SHP77 treated with DMSO at 0.1 percent for 48 hours (cell line): ENCODE results near the gene AAGAB.
"Not testable (repeated sequence)": the region's sequence is repeated elsewhere in the genome, so short reads cannot be mapped to it uniquely, and the experiment has no call there.

ENCODE experiments used
- DNase-seq: peaks from one replicate; lab custom pipeline; 2025; lab: John Stamatoyannopoulos, UW

The AAGAB gene

GRCh38 chr15:67171471-67171870, 83.0 kb downstream of the AAGAB start:
- no peak for DNase-seq

DNA sequence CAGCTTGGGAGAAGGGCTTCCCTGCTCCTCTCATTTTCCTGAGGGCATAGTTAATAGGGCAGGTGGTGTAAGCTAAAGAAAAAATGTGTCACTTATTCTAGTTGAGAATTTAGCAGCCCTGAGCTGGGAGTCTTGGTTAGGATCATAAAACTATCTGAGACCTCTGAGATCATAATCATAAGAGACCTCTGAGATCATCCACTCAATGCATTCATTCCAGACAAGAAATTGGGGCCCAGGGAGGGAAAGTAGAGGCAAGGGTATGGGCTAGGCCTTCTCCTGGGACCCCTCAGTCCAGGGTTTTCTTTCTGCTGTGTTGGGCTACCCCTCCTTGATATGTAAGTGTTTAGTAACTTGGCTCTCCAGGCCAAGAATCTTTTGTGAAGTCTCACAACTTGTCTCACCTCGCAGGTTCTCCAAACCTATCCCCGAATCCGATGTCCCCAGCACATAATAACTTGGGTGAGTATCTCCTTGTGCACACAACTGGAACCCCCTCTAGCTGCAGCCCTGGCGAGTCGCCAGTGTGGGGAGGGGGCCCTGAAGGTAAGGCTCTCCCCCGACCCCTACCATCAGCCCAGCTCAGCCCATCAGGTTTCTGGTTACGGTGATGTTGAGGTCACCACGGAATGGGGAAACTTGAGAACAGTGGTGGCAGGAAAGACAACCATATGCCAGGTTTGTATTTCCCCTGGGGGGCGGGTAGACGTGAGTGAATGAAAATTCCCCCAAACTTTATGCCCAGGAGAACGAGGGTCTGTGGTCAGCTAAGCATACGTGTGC, 84.1 kb downstream of the AAGAB start:
- no peak for DNase-seq

DNA sequence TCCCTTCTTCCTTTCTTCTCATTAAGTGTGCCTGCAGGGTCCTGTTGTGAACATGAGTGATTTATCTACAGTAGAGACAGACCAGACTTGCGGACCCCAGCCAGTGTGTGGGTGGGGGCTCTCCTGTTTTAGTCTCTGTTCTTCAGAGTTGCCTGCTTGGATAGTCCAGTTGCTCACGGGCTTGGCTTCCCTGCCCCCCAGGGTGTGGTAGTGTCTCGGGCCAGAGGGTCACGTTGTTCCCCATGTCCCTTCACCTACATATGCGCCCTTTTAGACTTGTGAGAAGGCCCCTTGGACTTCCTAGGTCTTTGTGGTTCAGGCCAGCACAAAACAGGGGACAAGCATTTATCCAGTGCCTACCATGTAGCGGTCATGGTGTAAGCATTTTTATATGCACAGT, 85.8 kb downstream of the AAGAB start:
- no peak for DNase-seq

GRCh38 chr15:67167091-67167490, 87.4 kb downstream of the AAGAB start:
- DNase-seq, result no peak

DNA sequence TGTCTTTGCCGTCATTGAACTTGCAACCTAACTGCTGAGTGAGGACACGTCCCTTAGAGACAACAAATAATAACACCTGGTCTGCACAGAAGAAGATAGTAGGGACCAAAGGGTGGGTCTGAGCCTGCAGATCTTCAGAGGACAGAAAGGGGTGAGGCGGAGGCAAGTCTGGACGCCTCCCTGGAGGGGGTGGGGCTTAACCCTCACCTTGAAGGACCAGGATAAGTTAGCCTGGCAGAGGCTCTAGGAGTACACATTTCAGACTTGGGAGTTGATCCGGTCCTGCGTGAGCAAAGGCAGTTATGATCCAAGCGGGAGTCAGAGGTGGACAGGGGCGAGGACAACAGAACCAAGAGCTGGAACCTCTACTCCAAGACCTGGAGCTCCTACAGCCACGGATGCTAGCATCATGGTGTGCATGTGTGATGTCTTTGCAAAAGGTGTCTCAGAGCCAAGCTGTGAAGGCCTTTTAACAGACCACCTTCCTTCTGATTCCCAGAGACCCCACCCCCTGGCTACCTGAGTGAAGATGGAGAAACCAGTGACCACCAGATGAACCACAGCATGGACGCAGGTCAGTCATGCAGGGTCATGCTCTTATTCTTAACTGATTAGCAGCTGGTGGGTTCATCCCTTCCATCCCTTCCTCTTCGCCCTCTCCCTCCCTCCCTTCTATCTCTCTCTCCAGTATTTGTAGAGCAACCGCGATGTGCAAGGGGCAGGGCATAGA, 88.0 kb downstream of the AAGAB start:
- DNase-seq, result no peak

DNA sequence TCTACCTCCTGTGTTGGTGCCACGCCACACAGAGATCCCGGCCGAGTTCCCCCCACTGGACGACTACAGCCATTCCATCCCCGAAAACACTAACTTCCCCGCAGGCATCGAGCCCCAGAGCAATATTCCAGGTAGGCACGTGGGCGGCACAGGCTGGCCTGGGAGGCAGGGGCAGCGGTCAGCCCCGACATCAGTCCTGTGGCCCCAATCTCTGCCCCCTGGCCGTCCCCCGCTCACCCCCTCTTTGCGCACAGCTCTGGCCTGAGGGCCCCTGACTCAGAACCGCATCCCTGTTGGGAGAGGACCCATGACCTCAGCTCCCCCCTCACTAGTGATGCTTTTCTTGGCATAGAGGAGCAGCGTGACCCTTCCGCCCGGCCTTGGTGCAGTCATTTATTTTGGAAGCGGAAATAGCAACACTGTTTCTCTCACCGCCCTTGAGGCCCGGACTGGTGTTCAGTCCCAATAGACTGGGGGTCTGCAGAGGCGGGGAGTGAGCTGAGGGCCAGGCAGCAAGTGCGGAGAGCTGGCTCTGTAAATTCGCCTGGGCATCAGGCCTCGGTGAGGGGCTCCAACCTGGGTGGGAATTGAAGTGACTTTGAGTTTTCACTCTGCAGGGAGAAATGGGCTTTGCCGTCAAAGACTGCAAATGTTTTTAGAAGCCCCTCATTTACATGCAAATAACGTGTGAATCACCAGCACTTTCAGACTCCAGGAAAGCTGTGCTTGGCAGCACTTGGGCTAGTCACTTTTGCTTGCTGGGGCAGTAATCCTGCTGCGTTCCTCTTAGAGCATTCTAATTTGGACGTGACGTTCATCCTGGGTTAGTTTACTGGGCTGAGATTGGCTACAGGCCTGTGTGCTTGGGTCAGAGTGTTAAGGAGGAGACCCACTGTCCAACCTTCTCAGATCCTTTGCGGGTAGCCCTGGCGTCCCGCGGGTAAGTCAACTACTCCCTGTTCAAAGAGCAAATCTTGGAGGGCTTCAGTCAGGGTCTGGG, 88.9 kb downstream of the AAGAB start:
- no peak for DNase-seq

- DNase-seq, result no peak
Measured at GRCh38 chr15:67164811-67165253, 89.6 kb downstream of the AAGAB start.

DNA sequence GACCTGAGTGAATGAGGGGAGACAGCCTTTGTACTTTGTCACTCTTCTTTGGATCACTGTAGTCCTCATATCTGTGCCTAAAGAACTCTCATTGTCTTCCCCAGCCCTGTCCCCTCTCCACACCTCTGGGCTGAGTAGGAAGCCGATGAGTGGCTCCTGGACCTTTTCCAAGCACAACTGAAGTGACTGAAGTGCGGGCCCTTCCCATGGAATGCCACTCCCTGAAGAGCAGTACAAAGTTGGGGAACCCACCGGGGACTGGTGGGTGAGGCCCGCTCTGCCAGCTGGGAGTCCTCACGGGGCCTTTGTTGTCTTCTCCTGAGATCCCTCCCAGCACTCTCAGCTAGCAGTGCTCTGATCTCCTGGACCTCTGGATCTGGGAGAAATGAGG, 90.1 kb downstream of the AAGAB start:
- no peak for DNase-seq

- no peak for DNase-seq
Measured at GRCh38 chr15:67163180-67163579, 91.3 kb downstream of the AAGAB start.

DNA sequence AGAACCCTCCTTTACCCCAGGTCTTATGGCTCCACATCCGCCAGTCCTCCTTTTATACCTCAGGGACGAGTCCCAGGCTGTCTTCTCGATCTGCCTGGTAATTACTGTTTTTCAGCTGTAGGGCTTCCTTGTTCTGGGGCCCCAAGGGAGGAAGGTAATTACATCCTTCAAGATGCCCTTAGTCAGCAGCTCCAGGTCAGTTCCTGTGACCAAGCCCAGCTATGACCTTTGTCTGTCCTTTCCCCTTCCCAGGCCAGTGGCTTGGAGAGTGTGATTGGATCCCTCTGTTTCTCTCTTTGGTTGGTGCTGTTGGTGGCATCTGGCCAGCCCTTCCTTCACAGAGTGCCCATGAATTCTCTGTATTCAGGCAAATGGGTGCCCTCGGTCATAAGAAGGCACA, 92.6 kb downstream of the AAGAB start:
- no peak for DNase-seq

DNA sequence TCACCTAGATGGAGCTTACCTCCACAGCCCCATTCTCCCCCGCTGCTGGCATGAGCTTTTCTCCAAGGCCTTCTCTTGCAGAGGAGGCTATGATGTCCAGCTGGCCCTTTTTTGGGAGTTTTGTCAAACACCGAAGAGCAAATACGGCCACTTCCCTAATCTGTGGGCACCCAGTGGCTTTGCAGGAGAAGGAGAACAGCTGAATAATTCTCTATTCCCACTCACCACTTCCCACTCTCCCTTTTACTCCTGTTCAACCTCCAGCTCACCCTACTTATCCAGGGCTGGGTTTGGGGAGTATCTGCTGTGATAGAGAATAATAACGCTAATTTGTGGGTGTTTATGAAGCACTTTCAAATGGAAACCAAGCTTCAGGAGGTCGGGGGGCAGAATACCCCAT, 93.0 kb downstream of the AAGAB start:
- no peak for DNase-seq

- DNase-seq, result no peak
Measured at GRCh38 chr15:67158367-67158766, 96.1 kb downstream of the AAGAB start.

GRCh38 chr15:67157521-67158252, 96.8 kb downstream of the AAGAB start:
- DNase-seq, result no peak

GRCh38 chr15:67156834-67157233, 97.6 kb downstream of the AAGAB start:
- DNase-seq, result no peak

- DNase-seq, result no peak
Measured at GRCh38 chr15:67156426-67156825, 98.0 kb downstream of the AAGAB start.

DNA sequence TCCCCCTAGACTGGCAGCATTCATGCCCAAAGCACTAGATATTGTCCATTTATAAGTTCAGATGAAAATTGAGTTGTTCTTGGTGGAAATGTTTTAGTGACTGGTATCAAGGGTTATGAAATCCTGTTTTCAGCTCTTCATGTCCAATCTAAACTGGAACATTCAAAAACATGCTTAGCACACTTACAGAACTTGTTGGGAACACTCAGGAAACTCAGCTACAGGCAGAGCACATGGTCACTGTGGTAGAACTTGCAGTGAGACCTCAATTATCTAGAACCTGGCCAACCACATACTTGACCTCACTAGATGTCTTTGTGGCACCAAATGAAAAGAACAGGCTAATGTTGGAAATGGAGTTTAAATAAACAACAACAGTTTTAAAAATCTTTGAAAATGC, 100.2 kb downstream of the AAGAB start:
- no peak for DNase-seq

GRCh38 chr15:67153044-67153443, 101.4 kb downstream of the AAGAB start:
- DNase-seq, result not testable (repeated sequence)

GRCh38 chr15:67152429-67152828, 102.0 kb downstream of the AAGAB start:
- DNase-seq, result no peak
